H9 (cell line): ENCODE measurements around the gene KIRREL3. TPM values are rescaled to one million over a fixed set of nuclear protein-coding genes. Genes with fewer than 3 reads are reported as not detected.

ENCODE experiments used
- DNase-seq: peaks from one replicate; pipeline ENCODE4 v3.0.0-alpha.2; 2017
- H2AFZ ChIP-seq: one replicate; pipeline ENCODE4 v1.6.1; 2013; ENCODE audit warnings: mild to moderate bottlenecking, low read length, control low read depth, moderate library complexity
- H2AK5ac ChIP-seq: 2 replicates; pipeline ENCODE4 v1.6.1; 2013; ENCODE audit warnings: low read length, control low read depth, mixed read lengths; ENCODE audit not compliant: insufficient read length
- H2BK120ac ChIP-seq: one replicate; pipeline ENCODE4 v1.6.1; 2013; ENCODE audit warnings: low read depth, mild to moderate bottlenecking, low read length, control low read depth, inconsistent platforms; ENCODE audit not compliant: poor library complexity, severe bottlenecking
- H2BK12ac ChIP-seq: 2 replicates; pipeline ENCODE4 v1.6.1; 2013; ENCODE audit warnings: low read length, control low read depth, mixed read lengths, low read depth; ENCODE audit not compliant: insufficient read length
- H2BK15ac ChIP-seq: 2 replicates; pipeline ENCODE4 v1.6.1; 2013; ENCODE audit warnings: low read depth, low read length, control low read depth
- H2BK20ac ChIP-seq: one replicate; pipeline ENCODE4 v1.6.1; 2013; ENCODE audit warnings: low read depth, mild to moderate bottlenecking, low read length, control low read depth, inconsistent platforms; ENCODE audit not compliant: poor library complexity, severe bottlenecking
- H2BK5ac ChIP-seq: 2 replicates; pipeline ENCODE4 v1.6.1; 2013; ENCODE audit warnings: low read length, control low read depth, mixed read lengths; ENCODE audit not compliant: insufficient read length
- H3K14ac ChIP-seq: 2 replicates; pipeline ENCODE4 v1.6.1; 2013; ENCODE audit warnings: low read length, control low read depth; ENCODE audit not compliant: insufficient read depth
- H3K18ac ChIP-seq: 2 replicates; pipeline ENCODE4 v1.6.1; 2013; ENCODE audit warnings: low read depth, mild to moderate bottlenecking, mixed read lengths, low read length, control low read depth; ENCODE audit not compliant: insufficient read length
- H3K23ac ChIP-seq: 2 replicates; pipeline ENCODE4 v1.6.1; 2013; ENCODE audit warnings: low read length, control low read depth, mixed read lengths, low read depth; ENCODE audit not compliant: insufficient read length
- H3K23me2 ChIP-seq: 2 replicates; pipeline ENCODE4 v1.6.1; 2013; ENCODE audit warnings: low read depth, mild to moderate bottlenecking, mixed read lengths, low read length, control low read depth; ENCODE audit not compliant: insufficient read length, poor library complexity, severe bottlenecking
- H3K27ac ChIP-seq: 2 replicates; pipeline ENCODE4 v1.5.1; 2013; ENCODE audit warnings: low read length, control low read depth, mixed read lengths, low read depth; ENCODE audit not compliant: insufficient read length
- H3K27me3 ChIP-seq: 2 replicates; pipeline ENCODE4 v1.6.1; 2013; ENCODE audit warnings: low read length, control low read depth, inconsistent platforms; ENCODE audit not compliant: insufficient read depth
- H3K4ac ChIP-seq: 2 replicates; pipeline ENCODE4 v1.6.1; 2013; ENCODE audit warnings: low read depth, mild to moderate bottlenecking, control low read depth, inconsistent platforms, low read length, moderate library complexity
- H3K4me1 ChIP-seq: 2 replicates; pipeline ENCODE4 v1.6.1; 2013; ENCODE audit warnings: low read length, control low read depth, inconsistent platforms; ENCODE audit not compliant: insufficient read depth
- H3K4me2 ChIP-seq: 2 replicates; pipeline ENCODE4 v1.6.1; 2013; ENCODE audit warnings: low read length, control low read depth, mixed read lengths; ENCODE audit not compliant: insufficient read length, insufficient read depth
- H3K56ac ChIP-seq: 2 replicates; pipeline ENCODE4 v1.6.1; 2013; ENCODE audit warnings: low read depth, mild to moderate bottlenecking, mixed read lengths, low read length, control low read depth; ENCODE audit not compliant: insufficient read length
- H3K79me1 ChIP-seq: 2 replicates; pipeline ENCODE4 v1.6.1; 2013; ENCODE audit warnings: low read depth, mild to moderate bottlenecking, moderate library complexity, low read length, control low read depth, inconsistent platforms; ENCODE audit not compliant: insufficient read depth, poor library complexity, severe bottlenecking
- H3K79me2 ChIP-seq: 2 replicates; pipeline ENCODE4 v1.6.1; 2013; ENCODE audit warnings: low read length, control low read depth, inconsistent platforms; ENCODE audit not compliant: insufficient read depth
- H3K9ac ChIP-seq: 2 replicates; pipeline ENCODE4 v1.6.1; 2013; ENCODE audit warnings: low read length, control low read depth, mixed read lengths; ENCODE audit not compliant: insufficient read length; ENCODE audit errors: extremely low read depth
- H3K9me3 ChIP-seq: one replicate; pipeline ENCODE4 v1.6.1; 2013; ENCODE audit warnings: low read depth, low read length, inconsistent platforms; ENCODE audit not compliant: control insufficient read depth
- H3T11ph ChIP-seq: one replicate; pipeline ENCODE4 v1.6.1; 2013; ENCODE audit warnings: mild to moderate bottlenecking, low read length, control low read depth, inconsistent platforms
- H4K20me1 ChIP-seq: one replicate; pipeline ENCODE4 v1.6.1; 2013; ENCODE audit not compliant: control insufficient read depth, insufficient read length, insufficient read depth
- H4K5ac ChIP-seq: 2 replicates; pipeline ENCODE4 v1.6.1; 2013; ENCODE audit warnings: low read depth, mild to moderate bottlenecking, mixed read lengths, low read length, control low read depth; ENCODE audit not compliant: insufficient read length
- H4K8ac ChIP-seq: replicated peaks from 2 replicates; pipeline ENCODE4 v1.6.1; 2013; ENCODE audit warnings: low read length, control low read depth, mixed read lengths, low read depth; ENCODE audit not compliant: insufficient read length
- H4K91ac ChIP-seq: 2 replicates; pipeline ENCODE4 v1.6.1; 2013; ENCODE audit warnings: low read depth, mild to moderate bottlenecking, moderate library complexity, mixed read lengths, low read length, control low read depth; ENCODE audit not compliant: insufficient read length
- H3K27ac Mint-ChIP-seq, 3 experiments: 2 replicates in 2 of 3; 3 replicates in 1 of 3; pipeline ENCODE4 v1.8.0; 2020 to 2021; ENCODE audit warnings: mixed read lengths in 3 of 3, mild to moderate bottlenecking in 1 of 3, moderate library complexity in 1 of 3
- H3K27me3 Mint-ChIP-seq: 2 replicates; pipeline ENCODE4 v1.8.0; 2021; ENCODE audit warnings: low read depth, mild to moderate bottlenecking, moderate library complexity, mixed read lengths
- H3K36me3 Mint-ChIP-seq, 3 experiments: 2 replicates in 2 of 3; 3 replicates in 1 of 3; pipeline ENCODE4 v1.8.0; 2020 to 2021; ENCODE audit warnings: low read depth in 3 of 3, mixed read lengths in 3 of 3; ENCODE audit not compliant: insufficient read depth in 1 of 3
- H3K4me1 Mint-ChIP-seq, 2 experiments: 2 replicates each; pipeline ENCODE4 v1.8.0; 2020; ENCODE audit warnings: mixed read lengths in 2 of 2
- H3K4me3 Mint-ChIP-seq, 2 experiments: 2 replicates in 1 of 2; 3 replicates in 1 of 2; pipeline ENCODE4 v1.8.0; 2020 to 2021; ENCODE audit warnings: mild to moderate bottlenecking in 2 of 2, mixed read lengths in 2 of 2, moderate library complexity in 1 of 2
- H3K9me3 Mint-ChIP-seq, 2 experiments: 2 replicates in 1 of 2; 3 replicates in 1 of 2; pipeline ENCODE4 v1.8.0; 2020; ENCODE audit warnings: mild to moderate bottlenecking in 2 of 2, mixed read lengths in 2 of 2, moderate library complexity in 1 of 2
- WGBS: extraction: QIAGEN DNeasy Blood & Tissue Kit; methylation state at CpG from one replicate; pipeline ENCODE4 v1.1.7; 2013; ENCODE audit warnings: missing lambda C conversion rate, low lambda C conversion rate, mixed read lengths; ENCODE audit not compliant: insufficient read length; ENCODE audit errors: extremely low coverage; 5-methylcytosine and 5-hydroxymethylcytosine counted together
- total RNA-seq: library from RNA; stranded (reverse); gene quantifications from 2 replicates; pipeline ENCODE4 v1.2.1, GENCODE V29; 2021
- TF ChIP-seq, protein P1 (sequence below): fragments of 200-600 bp; sonication (generic); conservative IDR thresholded peaks from 3 replicates; pipeline ENCODE4 v1.8.0; 2021; ENCODE audit warnings: antibody characterized with exemption, mild to moderate bottlenecking

The KIRREL3 gene
- total RNA-seq, 1 experiment from 2014 or later, result 0.17 TPM

DNA sequence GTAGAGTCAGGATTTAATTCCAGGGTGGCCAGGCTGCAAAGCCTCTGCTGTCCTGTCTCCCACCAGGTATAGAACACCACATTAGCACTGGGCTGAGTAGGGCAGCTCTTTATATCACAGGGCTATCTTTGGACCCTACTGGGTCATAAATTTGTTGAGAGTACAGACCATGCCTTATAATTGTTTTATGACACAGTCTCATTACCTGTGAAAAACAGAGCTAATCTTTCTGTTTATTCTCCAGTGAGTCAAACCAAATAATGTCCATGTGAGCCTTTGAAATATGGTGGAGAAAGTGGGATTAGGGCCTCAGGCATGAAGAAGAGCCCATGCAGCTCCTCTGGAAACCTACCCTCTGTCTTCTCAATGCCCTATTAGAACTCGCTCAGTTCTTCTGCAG lies 49.6 kb upstream of the KIRREL3 start:
- no peak overlapping the region for H3K56ac ChIP-seq
- no peaks in the 10 kb centered on the region for H3K23me2 ChIP-seq
- no peak overlapping the region for H2BK20ac ChIP-seq
- H3K4me1 ChIP-seq, result no peaks in the 10 kb centered on the region
- Mint-ChIP-seq H3K9me3 (no peaks in the 10 kb centered on the region), H3K27me3 (peaks cover 3% of the 10 kb centered on the region; the same call in 1 of the 2 replicates), H3K27ac (no peak overlapping the region), H3K36me3 (no peaks in the 10 kb centered on the region; a peak in 1 of 7 replicates), H3K4me1 (peaks cover 19 to 21% of the 10 kb centered on the region in 2 experiments), H3K4me3 (no peak overlapping the region)
- no peaks in the 10 kb centered on the region for H3K79me2 ChIP-seq
- no peak overlapping the region for H2AK5ac ChIP-seq
- H3K4ac ChIP-seq, result no peak overlapping the region
- H3K14ac ChIP-seq, result no peak overlapping the region
- no peak overlapping the region for H2AFZ ChIP-seq
- no CpG with 5 or more reads among the region's 1 CpG for WGBS
- H2BK5ac ChIP-seq, result no peak overlapping the region
- H3K18ac ChIP-seq, result no peak overlapping the region
- H3K79me1 ChIP-seq, result no peaks in the 10 kb centered on the region
- H3K4me2 ChIP-seq, result no peak overlapping the region
- no peak overlapping the region for H4K8ac ChIP-seq
- H2BK15ac ChIP-seq, result no peak overlapping the region
- no peak overlapping the region for H2BK120ac ChIP-seq
- no peak overlapping the region for H3K23ac ChIP-seq
- H3K27me3 ChIP-seq, result no peaks in the 10 kb centered on the region
- no peak overlapping the region for H4K5ac ChIP-seq
- TF ChIP-seq, protein P1, sequence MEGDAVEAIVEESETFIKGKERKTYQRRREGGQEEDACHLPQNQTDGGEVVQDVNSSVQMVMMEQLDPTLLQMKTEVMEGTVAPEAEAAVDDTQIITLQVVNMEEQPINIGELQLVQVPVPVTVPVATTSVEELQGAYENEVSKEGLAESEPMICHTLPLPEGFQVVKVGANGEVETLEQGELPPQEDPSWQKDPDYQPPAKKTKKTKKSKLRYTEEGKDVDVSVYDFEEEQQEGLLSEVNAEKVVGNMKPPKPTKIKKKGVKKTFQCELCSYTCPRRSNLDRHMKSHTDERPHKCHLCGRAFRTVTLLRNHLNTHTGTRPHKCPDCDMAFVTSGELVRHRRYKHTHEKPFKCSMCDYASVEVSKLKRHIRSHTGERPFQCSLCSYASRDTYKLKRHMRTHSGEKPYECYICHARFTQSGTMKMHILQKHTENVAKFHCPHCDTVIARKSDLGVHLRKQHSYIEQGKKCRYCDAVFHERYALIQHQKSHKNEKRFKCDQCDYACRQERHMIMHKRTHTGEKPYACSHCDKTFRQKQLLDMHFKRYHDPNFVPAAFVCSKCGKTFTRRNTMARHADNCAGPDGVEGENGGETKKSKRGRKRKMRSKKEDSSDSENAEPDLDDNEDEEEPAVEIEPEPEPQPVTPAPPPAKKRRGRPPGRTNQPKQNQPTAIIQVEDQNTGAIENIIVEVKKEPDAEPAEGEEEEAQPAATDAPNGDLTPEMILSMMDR, result no peak
- H4K20me1 ChIP-seq, result no peaks in the 10 kb centered on the region
- H3K27ac ChIP-seq, result no peak overlapping the region
- H4K91ac ChIP-seq, result no peak overlapping the region
- H2BK12ac ChIP-seq, result no peak overlapping the region
- no peaks in the 10 kb centered on the region for H3K9me3 ChIP-seq
- H3T11ph ChIP-seq, result no peak overlapping the region
- H3K9ac ChIP-seq, result no peak overlapping the region
- DNase-seq, result no peak
